Keratinocyte (primary cell): ENCODE data around the gene PDCD4.

Experiments used
- EZH2 ChIP-seq: IDR thresholded peaks from one replicate; pipeline ENCODE4 v1.6.1; 2012; ENCODE audit warnings: inconsistent platforms, mild to moderate bottlenecking, low read length, moderate library complexity
- TF ChIP-seq, protein P1 (sequence below), 3 experiments: IDR thresholded peaks in 1 of 3; conservative IDR thresholded peaks in 1 of 3; optimal IDR thresholded peaks in 1 of 3; 2 replicates in 2 of 3; 3 replicates in 1 of 3; pipeline versions ENCODE3 to v1.5.1; 2011; ENCODE audit warnings: low read length in 3 of 3, mild to moderate bottlenecking in 3 of 3, moderate library complexity in 2 of 3, control low read depth in 1 of 3, inconsistent platforms in 1 of 3; ENCODE audit not compliant: insufficient read depth in 2 of 3; ENCODE audit errors: extremely low read depth in 1 of 3

DNA sequence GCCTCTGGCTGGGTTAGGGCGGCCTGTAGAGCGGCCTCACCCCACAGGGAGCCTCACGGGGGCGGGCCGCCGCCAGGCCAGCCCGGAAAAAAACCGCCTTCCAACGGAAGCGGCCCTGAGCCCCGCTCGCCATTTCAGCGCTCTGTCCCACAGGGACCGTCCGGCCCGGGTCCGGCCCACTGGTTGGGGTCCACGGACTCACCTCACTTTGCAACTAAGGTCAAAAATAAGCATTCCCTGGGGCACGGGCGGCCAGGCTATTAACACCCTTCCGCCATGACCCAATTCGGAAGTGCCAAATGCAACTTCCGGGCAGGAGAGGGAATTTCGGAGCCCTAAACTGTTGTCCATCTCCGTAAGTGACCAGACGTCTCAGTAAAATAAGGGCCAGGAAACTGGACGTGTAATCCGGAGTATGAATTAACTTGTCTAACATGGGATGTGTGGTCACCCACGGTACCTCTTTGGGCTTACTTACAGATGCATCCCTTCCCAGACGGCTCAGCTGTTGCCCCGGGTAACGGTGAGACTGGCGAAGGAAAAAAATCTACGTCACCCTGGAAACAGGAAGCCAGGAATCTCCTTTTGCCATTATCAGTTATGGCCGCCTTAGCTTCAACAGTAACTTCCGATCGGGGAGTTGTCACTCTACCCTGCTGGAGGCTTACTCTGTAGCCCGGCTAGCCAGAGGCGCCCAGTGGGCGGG, 47.1 kb downstream of the PDCD4 start, which contains the start of gene BBIP1:
- TF ChIP-seq, protein P1, sequence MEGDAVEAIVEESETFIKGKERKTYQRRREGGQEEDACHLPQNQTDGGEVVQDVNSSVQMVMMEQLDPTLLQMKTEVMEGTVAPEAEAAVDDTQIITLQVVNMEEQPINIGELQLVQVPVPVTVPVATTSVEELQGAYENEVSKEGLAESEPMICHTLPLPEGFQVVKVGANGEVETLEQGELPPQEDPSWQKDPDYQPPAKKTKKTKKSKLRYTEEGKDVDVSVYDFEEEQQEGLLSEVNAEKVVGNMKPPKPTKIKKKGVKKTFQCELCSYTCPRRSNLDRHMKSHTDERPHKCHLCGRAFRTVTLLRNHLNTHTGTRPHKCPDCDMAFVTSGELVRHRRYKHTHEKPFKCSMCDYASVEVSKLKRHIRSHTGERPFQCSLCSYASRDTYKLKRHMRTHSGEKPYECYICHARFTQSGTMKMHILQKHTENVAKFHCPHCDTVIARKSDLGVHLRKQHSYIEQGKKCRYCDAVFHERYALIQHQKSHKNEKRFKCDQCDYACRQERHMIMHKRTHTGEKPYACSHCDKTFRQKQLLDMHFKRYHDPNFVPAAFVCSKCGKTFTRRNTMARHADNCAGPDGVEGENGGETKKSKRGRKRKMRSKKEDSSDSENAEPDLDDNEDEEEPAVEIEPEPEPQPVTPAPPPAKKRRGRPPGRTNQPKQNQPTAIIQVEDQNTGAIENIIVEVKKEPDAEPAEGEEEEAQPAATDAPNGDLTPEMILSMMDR (optimal IDR thresholded peaks at IDR 0.05 in 1 of 3, IDR thresholded peaks at IDR 0.05 in 1 of 3, conservative IDR thresholded peaks at IDR 0.05 in 1 of 3; ENCODE audit: extremely low read depth in 1 of 3, insufficient read depth in 2 of 3, low read length in 3 of 3), result no peak
- no peak for TF ChIP-seq EZH2
